ENCODE results near the gene LGALS3. TPM values are rescaled to one million over a fixed set of nuclear protein-coding genes. Genes with fewer than 3 reads are reported as not detected.
A peak's percentile ranks its signal among the peaks of the same experiment; 100 is the strongest.

LGALS3 gene
- total and polyA plus RNA-seq, 11 donors: 143 to 372 (median 205) TPM

DNA sequence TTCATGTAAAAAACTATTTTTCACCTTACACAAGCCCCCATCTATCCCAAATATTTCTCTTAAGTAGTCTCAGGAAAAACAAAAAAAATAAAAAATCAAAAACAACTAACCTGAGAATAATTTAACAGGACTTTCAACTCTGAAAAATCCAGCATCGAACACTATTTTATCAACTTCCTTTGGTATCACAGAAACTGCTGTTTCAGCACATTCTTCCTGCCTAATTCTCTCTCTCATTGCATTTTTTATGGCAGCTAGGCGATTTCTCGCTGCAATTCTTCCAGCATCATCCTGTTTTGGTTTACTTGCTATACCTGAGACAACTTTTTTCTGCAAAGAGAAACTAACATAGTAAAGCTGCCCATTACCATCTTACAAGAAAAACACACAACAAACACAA lies 29.4 kb downstream of the LGALS3 start:
- Histone ChIP-seq H3K27ac (no peak overlapping the region), H3K4me3 (no peak overlapping the region), H3K4me1 (peaks cover 0 to 5% (median 0%) of the 10 kb centered on the region in 12 donors), H3K36me3 (no peaks in the 10 kb centered on the region), H3K9me3 (no peaks in the 10 kb centered on the region), H3K27me3 (no peaks in the 10 kb centered on the region)
- 65 to 82% (median 68%) methylated on average over 3 of the region's 3 CpGs for WGBS, 4 donors
- intact Hi-C loops (cut with DNase I): loop anchor here in 3 of 10 donors (2.0 kb wide), 3 partner anchors 64 to 70 kb away; no protein-coding TSS in a partner anchor
- no peak for DNase-seq
- no peak for ATAC-seq
- TF ChIP-seq, protein P1, sequence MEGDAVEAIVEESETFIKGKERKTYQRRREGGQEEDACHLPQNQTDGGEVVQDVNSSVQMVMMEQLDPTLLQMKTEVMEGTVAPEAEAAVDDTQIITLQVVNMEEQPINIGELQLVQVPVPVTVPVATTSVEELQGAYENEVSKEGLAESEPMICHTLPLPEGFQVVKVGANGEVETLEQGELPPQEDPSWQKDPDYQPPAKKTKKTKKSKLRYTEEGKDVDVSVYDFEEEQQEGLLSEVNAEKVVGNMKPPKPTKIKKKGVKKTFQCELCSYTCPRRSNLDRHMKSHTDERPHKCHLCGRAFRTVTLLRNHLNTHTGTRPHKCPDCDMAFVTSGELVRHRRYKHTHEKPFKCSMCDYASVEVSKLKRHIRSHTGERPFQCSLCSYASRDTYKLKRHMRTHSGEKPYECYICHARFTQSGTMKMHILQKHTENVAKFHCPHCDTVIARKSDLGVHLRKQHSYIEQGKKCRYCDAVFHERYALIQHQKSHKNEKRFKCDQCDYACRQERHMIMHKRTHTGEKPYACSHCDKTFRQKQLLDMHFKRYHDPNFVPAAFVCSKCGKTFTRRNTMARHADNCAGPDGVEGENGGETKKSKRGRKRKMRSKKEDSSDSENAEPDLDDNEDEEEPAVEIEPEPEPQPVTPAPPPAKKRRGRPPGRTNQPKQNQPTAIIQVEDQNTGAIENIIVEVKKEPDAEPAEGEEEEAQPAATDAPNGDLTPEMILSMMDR (IDR thresholded peaks at IDR 0.05): no peak
- no peak for TF ChIP-seq POLR2A (IDR thresholded peaks at IDR 0.05)

DNA sequence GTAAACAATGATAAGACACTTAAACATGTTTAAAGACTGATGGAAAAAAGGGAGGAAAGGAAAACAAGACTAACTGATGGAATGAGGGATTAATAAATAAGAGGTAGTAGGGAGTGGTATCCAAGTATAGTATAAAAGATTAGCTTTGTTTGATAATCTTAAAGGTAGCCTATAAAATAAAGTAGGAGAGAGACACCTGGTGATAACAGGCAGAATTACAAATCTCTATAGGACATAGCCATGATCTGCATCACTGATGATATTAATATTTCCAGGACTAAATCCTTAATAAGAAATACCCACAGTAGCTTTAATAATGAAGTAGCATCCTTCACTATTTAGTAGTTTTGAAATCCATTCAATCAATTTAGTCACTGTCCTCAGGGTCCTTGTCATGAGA lies 31.9 kb downstream of the LGALS3 start:
- Histone ChIP-seq H3K27me3 (no peaks in the 10 kb centered on the region), H3K36me3 (no peaks in the 10 kb centered on the region), H3K9me3 (no peaks in the 10 kb centered on the region), H3K4me1 (peaks cover 0 to 5% (median 0%) of the 10 kb centered on the region in 12 donors), H3K27ac (no peak overlapping the region), H3K4me3 (no peak overlapping the region)
- TF ChIP-seq POLR2A (IDR thresholded peaks at IDR 0.05): no peak
- TF ChIP-seq, protein P1 (IDR thresholded peaks at IDR 0.05): peak; percentile 52 to 80 (median 67)
- ATAC-seq (peak; percentile 58 to 69 (median 62)), DNase-seq (no peak)
- intact Hi-C loops (cut with DNase I): loop anchor here in 7 of 10 donors (1.0 to 10.0 kb wide), 5 partner anchors 68 to 356 kb away; no protein-coding TSS in a partner anchor

DNA sequence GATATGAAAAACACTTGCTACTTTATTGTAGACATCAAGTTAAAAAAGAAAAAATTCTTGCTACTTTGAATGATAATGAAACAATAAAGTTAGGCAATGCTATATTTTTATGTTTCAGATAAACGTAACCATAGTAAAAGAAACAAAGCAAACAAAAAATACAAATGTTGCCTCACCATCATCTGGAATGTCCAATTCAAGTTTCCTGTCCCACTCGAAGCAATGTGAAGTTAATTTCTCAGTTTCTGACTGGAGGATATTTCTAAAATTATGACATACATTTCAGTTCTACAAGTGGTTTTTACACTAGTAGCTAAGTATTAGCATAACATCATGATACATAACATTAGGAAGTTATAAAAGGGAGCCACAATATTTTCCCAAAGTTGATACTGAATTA lies 41.5 kb downstream of the LGALS3 start:
- TF ChIP-seq, protein P1 (IDR thresholded peaks at IDR 0.05): no peak
- no peak for TF ChIP-seq POLR2A (IDR thresholded peaks at IDR 0.05)
- intact Hi-C loops (cut with DNase I): no loop called here
- ATAC-seq (no peak), DNase-seq (no peak)
- Histone ChIP-seq H3K27ac (no peak overlapping the region), H3K9me3 (no peaks in the 10 kb centered on the region), H3K27me3 (no peaks in the 10 kb centered on the region), H3K4me3 (no peak overlapping the region), H3K36me3 (peaks cover 0 to 7% (median 0%) of the 10 kb centered on the region in 9 donors), H3K4me1 (no peaks in the 10 kb centered on the region)
- 76 to 84% (median 83%) methylated on average over 2 of the region's 2 CpGs for WGBS, 4 donors

DNA sequence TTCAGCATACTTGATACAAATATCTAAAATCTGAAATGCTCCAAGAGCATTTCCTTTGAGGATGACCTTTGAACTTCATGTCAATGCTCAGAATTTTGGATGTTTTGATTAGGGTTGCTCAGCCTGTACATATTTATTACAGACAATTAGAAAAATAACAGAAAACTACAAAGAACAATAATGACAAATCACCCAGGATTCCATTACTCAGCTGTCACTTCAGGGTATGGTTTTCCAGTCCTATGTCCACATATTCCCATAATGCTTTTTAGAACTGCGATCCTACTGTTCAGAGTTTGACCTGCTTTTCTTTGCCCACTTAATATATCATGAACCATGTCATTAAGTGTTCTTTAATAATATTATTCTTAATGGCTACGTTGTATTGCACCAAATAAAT lies 51.0 kb downstream of the LGALS3 start:
- Histone ChIP-seq H3K27ac (no peak overlapping the region), H3K36me3 (peaks cover 0 to 11% (median 0%) of the 10 kb centered on the region in 9 donors), H3K4me3 (no peak overlapping the region), H3K9me3 (no peaks in the 10 kb centered on the region), H3K4me1 (no peaks in the 10 kb centered on the region), H3K27me3 (no peaks in the 10 kb centered on the region)
- no peak for ATAC-seq
- intact Hi-C loops (cut with DNase I): no loop called here
- DNase-seq: no peak
- 85 to 89% (median 87%) methylated on average over 2 of the region's 2 CpGs for WGBS, 4 donors
- TF ChIP-seq, protein P1 (IDR thresholded peaks at IDR 0.05): no peak
- no peak for TF ChIP-seq POLR2A (IDR thresholded peaks at IDR 0.05)
